ENCODE data around the gene IL17RC.

The IL17RC gene

GRCh38 chr3:9946112-9947024, 29.5 kb downstream of the IL17RC start:
- peak; percentile 60 to 82 (median 67) for DNase-seq

- DNase-seq = peak; percentile 27 to 57 (median 28)
These were observed 30.4 kb downstream of the IL17RC start for GRCh38 chr3:9947025-9947995.

- no peak for DNase-seq
These were observed 31.7 kb downstream of the IL17RC start for GRCh38 chr3:9948586-9948985.

- DNase-seq = no peak
These were observed 32.2 kb downstream of the IL17RC start for GRCh38 chr3:9949115-9949514.

- no peak for DNase-seq
These were observed 32.7 kb downstream of the IL17RC start for GRCh38 chr3:9949626-9950025.

GRCh38 chr3:9951126-9951525, 34.2 kb downstream of the IL17RC start:
- DNase-seq = no peak

GRCh38 chr3:9951598-9951961, 34.7 kb downstream of the IL17RC start:
- DNase-seq = no peak

- DNase-seq = peak; percentile 30 to 61 (median 59)
These were observed 35.3 kb downstream of the IL17RC start, which contains the start of gene PRRT3 for GRCh38 chr3:9951962-9952805. TSS of gene PRRT3 (minus strand) at chr3:9952408. CDS start at chr3:9950115, 2,293 bp downstream.

- peak in 2 of 3 experiments; percentile 26 to 71 for DNase-seq
These were observed 38.2 kb downstream of the IL17RC start for GRCh38 chr3:9955067-9955502.

- DNase-seq = no peak
These were observed 38.9 kb downstream of the IL17RC start for GRCh38 chr3:9955611-9956352.

GRCh38 chr3:9957214-9957613, 40.3 kb downstream of the IL17RC start:
- DNase-seq = no peak

GRCh38 chr3:9965200-9965875, 48.4 kb downstream of the IL17RC start:
- no peak for DNase-seq

- DNase-seq = no peak
These were observed 49.9 kb downstream of the IL17RC start for GRCh38 chr3:9966841-9967240.

- no peak for DNase-seq
These were observed 52.7 kb downstream of the IL17RC start for GRCh38 chr3:9969632-9970019.

- DNase-seq = no peak
These were observed 53.2 kb downstream of the IL17RC start for GRCh38 chr3:9970020-9970652.

- no peak for DNase-seq
These were observed 60.1 kb downstream of the IL17RC start for GRCh38 chr3:9976721-9977709.

- no peak for DNase-seq
These were observed 61.9 kb downstream of the IL17RC start for GRCh38 chr3:9978710-9979305.

- no peak for DNase-seq
These were observed 63.4 kb downstream of the IL17RC start for GRCh38 chr3:9980251-9980650.

Data from NCI-H1417 (cell line).